HL-60/S4 treated with retinoic acid at 250 ng/mL for 4 days and 3 days (cell line): ENCODE data around the gene RGN.
"Not testable (repeated sequence)": the region's sequence is repeated elsewhere in the genome, so short reads cannot be mapped to it uniquely, and the experiment has no call there.

Source experiments
- in situ Hi-C: fragments of 300-500 bp; cut with MboI; formaldehyde crosslinking; loops from 2 replicates; pipeline ENCODE4 v1.7.0; 2022; ENCODE audit warnings: low sequenced_read_pairs

Gene RGN

DNA sequence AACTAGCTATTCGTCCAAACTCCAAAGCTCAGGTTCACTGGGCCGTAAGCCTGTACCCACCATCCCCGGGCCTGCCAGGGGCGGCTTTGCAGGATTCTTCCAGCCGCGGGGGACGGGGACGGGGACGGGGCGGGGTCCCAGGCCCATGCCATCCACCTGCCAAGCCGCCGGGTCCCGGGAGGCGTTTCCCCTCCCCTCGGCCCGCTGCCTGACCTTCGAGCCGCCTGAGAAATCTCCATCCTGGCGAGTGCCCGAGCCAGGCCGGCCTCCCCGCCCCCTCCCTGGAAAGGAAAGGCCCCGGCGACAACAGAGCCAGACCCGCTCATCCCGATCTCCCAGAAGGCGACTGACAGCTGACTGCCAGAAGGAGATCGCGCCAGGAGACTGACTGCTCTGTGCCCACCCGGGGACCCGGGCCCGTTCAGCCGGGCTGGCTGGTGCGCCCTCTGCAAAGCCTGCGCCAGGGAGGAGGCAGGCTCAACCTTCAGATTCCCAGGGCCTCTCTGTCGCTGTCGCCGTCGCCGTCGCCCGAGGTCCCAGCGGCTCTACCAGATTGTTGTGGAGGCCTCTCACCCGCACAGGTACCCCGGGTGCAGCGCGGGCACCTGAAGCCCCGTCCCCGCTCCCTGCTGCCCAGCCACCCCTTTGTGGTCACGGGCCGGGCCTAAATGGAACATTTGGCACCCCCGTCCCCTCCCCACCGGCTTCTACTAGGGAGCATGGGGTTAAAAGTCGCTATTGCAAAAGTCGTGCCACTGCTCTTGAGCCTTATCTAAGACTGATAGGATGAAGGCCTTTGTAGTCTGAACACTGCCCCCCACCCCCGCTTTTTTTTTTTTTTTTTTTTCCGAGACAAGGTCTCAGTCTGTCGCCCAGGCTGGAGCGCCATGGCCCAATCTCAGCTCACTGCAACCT lies at the start of gene RGN:
Gene RGN, plus strand, starts transcription at position 315 of the 915 bp plus-strand sequence. CDS start 2,702 bp downstream, outside the sequence.
- in situ Hi-C loops = no loop called here

GRCh38 chrX:47030339-47030738 lies 47.9 kb upstream of the RGN start:
- in situ Hi-C loops = no loop called here

- in situ Hi-C loops = no loop called here
Measured at GRCh38 chrX:47047989-47048388, 30.3 kb upstream of the RGN start.

DNA sequence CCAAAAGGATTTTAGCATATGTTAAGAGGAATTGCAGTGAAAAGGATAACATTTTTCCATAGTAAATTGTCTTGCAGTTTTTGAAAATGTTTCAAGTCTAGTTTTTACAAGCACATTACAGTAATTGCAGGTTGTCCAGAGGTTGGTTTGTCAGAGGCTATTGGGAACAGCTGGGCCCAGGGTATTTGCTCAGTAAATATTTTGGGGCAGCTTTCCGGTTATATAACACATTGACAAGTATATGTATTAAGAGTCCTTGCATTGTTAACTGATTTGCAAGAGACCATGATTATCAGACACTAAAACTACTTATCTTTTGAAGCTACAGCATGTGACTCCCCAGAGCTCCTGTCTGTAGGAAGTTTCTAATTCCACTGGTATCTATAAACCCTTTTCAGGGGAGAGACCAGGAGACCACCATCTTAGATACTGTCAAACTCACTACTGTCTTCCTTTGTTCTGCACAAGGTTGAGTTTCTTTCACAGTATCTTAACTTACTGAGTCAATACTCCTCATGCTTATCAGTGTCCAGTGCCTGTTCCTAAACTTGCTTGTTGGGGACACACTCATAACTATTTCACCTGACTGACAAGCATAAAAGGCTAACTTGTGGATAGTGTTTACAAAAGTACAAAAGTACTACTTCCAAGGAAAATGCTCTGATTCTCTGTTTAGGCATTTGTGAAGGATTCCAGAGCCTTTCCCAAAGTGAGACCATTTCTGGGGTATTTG lies 18.9 kb upstream of the RGN start:
- in situ Hi-C loops = no loop called here

GRCh38 chrX:47060708-47061107 lies 17.5 kb upstream of the RGN start:
- in situ Hi-C loops = no loop called here

GRCh38 chrX:47061238-47061919 lies 16.9 kb upstream of the RGN start:
- in situ Hi-C loops = no loop called here

DNA sequence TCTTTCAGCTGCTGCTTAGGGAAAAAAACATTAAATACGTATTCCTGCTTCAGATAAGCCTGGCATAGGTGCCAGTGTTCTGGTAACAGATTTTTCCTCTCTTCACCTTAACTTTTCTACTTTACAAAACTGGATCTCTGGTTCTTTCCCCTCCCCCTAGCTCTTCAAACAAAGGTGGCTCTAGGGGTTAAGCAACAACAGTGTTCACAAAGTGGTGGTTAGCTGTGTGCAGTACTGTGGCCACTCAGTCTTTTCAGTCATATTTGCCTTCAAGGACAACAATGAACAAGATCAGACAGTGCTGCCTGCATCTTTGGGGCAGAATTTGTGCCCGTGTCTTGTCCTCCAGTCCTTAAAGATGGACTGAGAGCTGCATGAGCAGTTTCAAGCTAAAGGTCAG lies 15.1 kb upstream of the RGN start:
- in situ Hi-C loops = no loop called here

DNA sequence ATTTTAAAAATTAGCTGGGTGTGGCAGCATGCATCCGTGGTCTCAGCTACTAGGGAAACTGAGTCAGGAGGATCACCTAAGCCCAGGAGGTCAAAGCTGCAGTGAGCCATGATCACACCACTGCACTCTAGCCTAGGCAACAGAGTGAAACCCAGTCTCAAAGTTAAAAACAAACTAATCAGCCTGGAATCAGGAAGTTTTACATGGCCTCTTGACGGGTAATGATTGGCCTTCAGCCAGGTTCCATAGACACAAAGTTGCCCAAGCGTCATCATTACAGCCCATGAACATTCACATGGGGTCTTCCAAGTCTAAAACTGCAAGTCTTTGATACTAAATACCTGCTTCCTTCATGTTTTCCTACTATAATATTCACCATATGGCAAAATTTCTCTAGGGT lies 10.0 kb upstream of the RGN start:
- in situ Hi-C loops = no loop called here

DNA sequence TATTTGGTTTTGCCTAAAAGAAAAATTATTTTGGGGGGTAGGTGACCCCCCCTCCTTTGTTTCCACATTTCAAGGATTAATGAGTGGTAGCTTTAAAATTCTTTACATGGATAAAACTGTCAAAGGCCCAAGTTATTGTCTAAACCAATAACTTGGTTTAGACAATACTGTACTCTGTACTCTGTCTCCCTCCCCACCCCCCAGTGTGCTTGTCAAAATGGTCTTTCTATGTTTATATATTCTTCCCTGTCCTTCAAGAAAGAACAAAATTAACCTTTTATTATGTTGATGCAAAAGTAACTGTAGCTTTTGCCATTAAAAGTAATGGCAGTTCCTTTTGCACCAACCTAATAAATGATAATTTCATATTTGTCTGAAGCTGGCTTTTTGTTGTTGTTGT lies 9.5 kb upstream of the RGN start:
- in situ Hi-C loops = no loop called here

GRCh38 chrX:47080215-47080914 lies 2.1 kb downstream of the RGN start:
- in situ Hi-C loops = no loop called here

GRCh38 chrX:47080915-47081236 lies 2.6 kb downstream of the RGN start:
- in situ Hi-C loops = no loop called here

DNA sequence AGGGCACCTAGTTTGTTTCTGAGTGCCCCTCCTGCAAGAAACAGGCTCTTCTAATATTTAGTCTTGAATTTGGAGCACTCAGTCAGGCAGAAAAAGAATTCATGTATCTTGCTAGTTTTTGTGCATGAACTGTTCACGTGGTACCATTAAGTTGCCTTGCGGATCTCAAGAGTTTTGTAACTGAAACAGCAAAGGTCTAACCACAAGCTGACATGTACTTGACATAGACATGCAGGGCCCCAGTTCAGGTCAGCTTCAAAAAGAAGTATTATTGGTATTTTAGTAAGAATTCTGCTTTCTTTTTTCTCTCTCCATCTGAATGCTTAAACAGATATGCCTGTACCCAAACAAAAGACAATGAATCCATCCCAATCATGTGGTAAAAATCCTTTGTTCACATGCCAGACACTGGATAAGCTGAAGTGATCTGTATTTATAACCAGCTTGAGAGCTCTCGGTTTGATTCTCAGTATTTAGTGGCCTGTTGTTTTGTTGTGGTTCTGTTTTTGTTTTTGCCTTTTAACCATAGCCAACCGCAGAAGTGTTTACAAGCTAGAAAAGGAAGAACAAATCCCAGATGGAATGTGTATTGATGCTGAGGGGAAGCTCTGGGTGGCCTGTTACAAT lies 13.0 kb downstream of the RGN start:
- in situ Hi-C loops = no loop called here

- in situ Hi-C loops = no loop called here
Measured at GRCh38 chrX:47093248-47093647, 15.0 kb downstream of the RGN start.

GRCh38 chrX:47093860-47094259 lies 15.6 kb downstream of the RGN start:
- in situ Hi-C loops = no loop called here

GRCh38 chrX:47097018-47097417 lies 18.8 kb downstream of the RGN start:
- in situ Hi-C loops = no loop called here

GRCh38 chrX:47098338-47099094 lies 20.3 kb downstream of the RGN start:
- in situ Hi-C loops = no loop called here

GRCh38 chrX:47101206-47101605 lies 23.0 kb downstream of the RGN start:
- in situ Hi-C loops = no loop called here

DNA sequence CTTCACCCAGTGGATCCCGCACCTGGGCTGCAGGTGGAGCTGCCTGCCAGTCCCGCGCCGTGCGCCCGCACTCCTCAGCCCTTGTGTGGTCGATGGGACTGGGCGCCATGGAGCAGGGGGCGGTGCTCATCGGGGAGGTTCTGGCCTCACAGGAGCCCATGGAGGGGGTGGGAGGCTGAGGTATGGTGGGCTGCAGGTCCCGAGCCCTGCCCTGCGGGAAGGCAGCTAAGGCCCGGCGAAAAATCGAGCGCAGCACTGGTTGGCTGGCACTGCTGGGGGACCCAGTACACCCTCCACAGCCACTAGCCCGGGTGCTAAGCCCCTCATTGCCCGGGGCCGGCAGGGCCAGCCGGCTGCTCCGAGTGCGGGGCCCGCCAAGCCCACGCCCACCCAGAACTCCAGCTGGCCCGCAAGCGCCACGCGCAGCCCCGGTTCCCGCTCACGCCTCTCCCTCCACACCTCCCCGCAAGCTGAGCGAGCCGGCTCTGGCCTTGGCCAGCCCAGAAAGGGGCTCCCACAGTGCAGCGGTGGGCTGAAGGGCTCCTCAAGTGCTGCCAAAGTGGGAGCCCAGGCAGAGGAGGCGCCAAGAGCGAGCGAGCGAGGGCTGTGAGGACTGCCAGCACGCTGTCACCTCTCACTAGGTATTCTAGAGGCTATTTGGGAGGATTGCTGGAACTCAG lies 32.8 kb downstream of the RGN start:
- in situ Hi-C loops = not testable (repeated sequence)

DNA sequence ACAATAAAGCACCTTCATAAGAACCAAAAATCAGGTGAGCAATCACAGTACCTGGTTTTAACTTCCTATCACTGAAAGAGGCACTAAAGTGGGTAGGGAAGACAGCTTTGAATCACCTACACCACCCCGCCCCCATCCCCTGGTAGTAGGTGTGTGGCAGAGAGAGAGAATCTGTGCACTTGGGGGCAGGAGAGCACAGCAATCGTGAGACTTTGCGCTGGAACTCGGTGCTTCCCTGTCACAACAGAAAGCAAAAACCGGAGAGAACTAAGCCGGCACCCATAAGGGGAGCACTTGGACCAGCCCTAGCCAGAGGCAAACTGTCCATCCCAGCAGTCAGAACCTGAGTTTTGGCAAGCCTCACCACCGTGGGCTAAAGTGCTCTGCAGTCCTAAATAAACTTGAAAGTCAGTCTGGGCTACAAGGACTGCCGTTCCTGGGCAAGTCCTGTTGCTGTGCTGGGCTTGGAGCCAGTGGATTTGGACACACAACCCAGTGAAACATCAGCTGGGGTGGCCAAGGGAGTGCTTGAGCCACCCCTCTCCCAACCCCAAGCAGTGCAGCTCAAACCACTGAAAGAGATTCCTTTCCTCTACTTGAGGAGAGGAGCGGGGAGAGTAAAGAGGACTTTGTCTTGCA lies 34.2 kb downstream of the RGN start:
- in situ Hi-C loops = no loop called here
